ENCODE measurements around the gene EBPL. TPM values are rescaled to one million over a fixed set of nuclear protein-coding genes. Genes with fewer than 3 reads are reported as not detected.

EBPL gene
- 10 to 100 TPM; 26.2 to 82.3 (median 54.8) TPM for total RNA-seq

- Histone ChIP-seq H3K9me3 (no peaks in the 10 kb centered on the region), H3K4me1 (peaks cover 7 to 26% (median 8%) of the 10 kb centered on the region in 4 donors), H3K27ac (peak within 1 kb of the TSS; percentile 77 to 87 (median 83)), H3K4me3 (peak within 1 kb of the TSS; percentile 59 to 96 (median 86)), H3K27me3 (no peaks in the 10 kb centered on the region), H3K36me3 (peaks cover 0 to 9% (median 3%) of the 10 kb centered on the region in 4 donors)
- WGBS, 2 donors: 0 to 2% methylated on average over 10 to 55 of the region's 67 CpGs
- DNase-seq: peak; percentile 96 to 99
- peak; percentile 98 to 99 for ATAC-seq (ENCODE audit: low FRiP score in 2 of 2)
- no peak for TF ChIP-seq EP300 (IDR thresholded peaks at IDR 0.05)
- TF ChIP-seq POLR2AphosphoS5 (IDR thresholded peaks at IDR 0.05): peak; percentile 52 to 78
- peak in 2 of 4 donors; percentile 46 to 63 for TF ChIP-seq POLR2A (IDR thresholded peaks at IDR 0.05)
- TF ChIP-seq CTCF (IDR thresholded peaks at IDR 0.05): peak in 1 of 6 experiments; percentile 14
These were observed at the start of gene EBPL for GRCh38 chr13:49690995-49691784. Gene EBPL, minus strand, starts transcription at chr13:49691486. Its CDS starts 62 bp downstream, at chr13:49691424.

- no peak for ATAC-seq (ENCODE audit: low FRiP score in 2 of 2)
- no peak for TF ChIP-seq CTCF (IDR thresholded peaks at IDR 0.05)
- no peak for TF ChIP-seq POLR2AphosphoS5 (IDR thresholded peaks at IDR 0.05)
- TF ChIP-seq POLR2A (IDR thresholded peaks at IDR 0.05): no peak
- TF ChIP-seq EP300 (IDR thresholded peaks at IDR 0.05): no peak
- H3K27ac ChIP-seq: no peak overlapping the region
- DNase-seq: no peak
- H3K36me3 ChIP-seq: peaks cover 0 to 15% (median 7%) of the 10 kb centered on the region in 4 donors
- WGBS, 2 donors: 80 to 87% methylated on average over 2 of the region's 2 CpGs
- H3K4me1 ChIP-seq: no peaks in the 10 kb centered on the region
- H3K4me3 ChIP-seq: no peak overlapping the region
- H3K27me3 ChIP-seq: no peaks in the 10 kb centered on the region
- H3K9me3 ChIP-seq: no peaks in the 10 kb centered on the region
These were observed 49.6 kb upstream of the EBPL start for GRCh38 chr13:49740870-49741269.

GRCh38 chr13:49739498-49740187, 48.4 kb upstream of the EBPL start:
- H3K27me3 ChIP-seq: no peaks in the 10 kb centered on the region
- H3K36me3 ChIP-seq: peaks cover 0 to 4% (median 0%) of the 10 kb centered on the region in 4 donors
- DNase-seq (no peak), ATAC-seq (ENCODE audit: low FRiP score in 2 of 2) (no peak)
- no peak overlapping the region for H3K27ac ChIP-seq
- no peaks in the 10 kb centered on the region for H3K9me3 ChIP-seq
- no peaks in the 10 kb centered on the region for H3K4me1 ChIP-seq
- WGBS, 2 donors: 89 to 90% methylated on average over 5 of the region's 5 CpGs
- TF ChIP-seq POLR2A (IDR thresholded peaks at IDR 0.05) (no peak), CTCF (IDR thresholded peaks at IDR 0.05) (no peak), EP300 (IDR thresholded peaks at IDR 0.05) (no peak), POLR2AphosphoS5 (IDR thresholded peaks at IDR 0.05) (no peak)
- no peak overlapping the region for H3K4me3 ChIP-seq

- Histone ChIP-seq H3K4me1 (no peaks in the 10 kb centered on the region), H3K9me3 (no peaks in the 10 kb centered on the region), H3K27me3 (no peaks in the 10 kb centered on the region), H3K27ac (peak overlapping the region; percentile 23 to 74 (median 48)), H3K4me3 (peak overlapping the region in 1 of 4 donors; percentile 10), H3K36me3 (peaks cover 0 to 27% (median 6%) of the 10 kb centered on the region in 4 donors)
- WGBS, 2 donors: 69 to 76% methylated on average over 12 of the region's 12 CpGs
- DNase-seq (peak in 1 of 2 donors; percentile 50), ATAC-seq (ENCODE audit: low FRiP score in 2 of 2) (peak; percentile 51 to 91)
- TF ChIP-seq POLR2A (IDR thresholded peaks at IDR 0.05) (peak in 1 of 4 donors; percentile 24), EP300 (IDR thresholded peaks at IDR 0.05) (no peak)
These were observed 42.1 kb upstream of the EBPL start for GRCh38 chr13:49733181-49733951.

- H3K27ac ChIP-seq: no peak overlapping the region
- ATAC-seq (ENCODE audit: low FRiP score in 2 of 2): no peak
These were observed 40.5 kb upstream of the EBPL start for GRCh38 chr13:49731766-49732165.

More at GRCh38 chr13:49731766-49732165, 40.5 kb upstream of the EBPL start:
- DNase-seq: no peak
- Histone ChIP-seq H3K4me3 (no peak overlapping the region), H3K4me1 (no peaks in the 10 kb centered on the region), H3K27me3 (no peaks in the 10 kb centered on the region), H3K9me3 (no peaks in the 10 kb centered on the region), H3K36me3 (peaks cover 0 to 39% (median 6%) of the 10 kb centered on the region in 4 donors)
- TF ChIP-seq POLR2A (IDR thresholded peaks at IDR 0.05) (no peak), POLR2AphosphoS5 (IDR thresholded peaks at IDR 0.05) (no peak), EP300 (IDR thresholded peaks at IDR 0.05) (no peak), CTCF (IDR thresholded peaks at IDR 0.05) (no peak)

Measured in upper lobe of left lung (tissue), 6 donors.